GM18858 (cell line): Measurements from ENCODE around the gene SGPP2.
"Not testable (repeated sequence)": the region's sequence is repeated elsewhere in the genome, so short reads cannot be mapped to it uniquely, and the experiment has no call there.

Experiments used
- ATAC-seq: cut with Tn5 transposase; IDR thresholded peaks from one replicate; pipeline ENCODE4 v1.9.1; 2021; ENCODE audit not compliant: unreplicated experiment

Gene SGPP2

DNA sequence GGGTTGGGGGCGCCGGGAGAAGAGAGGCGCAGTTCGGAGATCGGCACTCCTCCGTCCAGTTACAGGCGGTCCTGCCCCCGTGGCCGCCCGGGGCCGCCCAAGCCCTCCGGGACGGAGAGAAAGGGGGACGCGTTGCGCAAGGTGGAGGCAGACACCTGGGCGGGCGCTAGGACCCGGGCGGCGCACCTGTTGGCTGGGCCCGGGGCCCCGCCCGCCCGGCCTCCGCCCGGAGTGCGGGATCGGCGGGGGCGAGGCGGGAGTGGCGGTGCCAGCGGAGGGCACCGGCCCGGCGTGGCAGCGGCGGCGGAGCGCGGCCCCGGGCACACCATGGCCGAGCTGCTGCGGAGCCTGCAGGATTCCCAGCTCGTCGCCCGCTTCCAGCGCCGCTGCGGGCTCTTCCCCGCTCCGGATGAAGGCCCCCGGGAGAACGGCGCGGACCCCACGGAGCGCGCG is at the start of gene SGPP2:
TSS of gene SGPP2 (plus strand) at position 268 of the 453 bp plus-strand sequence. CDS start at position 328, 60 bp downstream.
- peak; percentile 14 for ATAC-seq

- no peak for ATAC-seq
These were observed 48.5 kb upstream of the SGPP2 start for GRCh38 chr2:222375798-222376197.

DNA sequence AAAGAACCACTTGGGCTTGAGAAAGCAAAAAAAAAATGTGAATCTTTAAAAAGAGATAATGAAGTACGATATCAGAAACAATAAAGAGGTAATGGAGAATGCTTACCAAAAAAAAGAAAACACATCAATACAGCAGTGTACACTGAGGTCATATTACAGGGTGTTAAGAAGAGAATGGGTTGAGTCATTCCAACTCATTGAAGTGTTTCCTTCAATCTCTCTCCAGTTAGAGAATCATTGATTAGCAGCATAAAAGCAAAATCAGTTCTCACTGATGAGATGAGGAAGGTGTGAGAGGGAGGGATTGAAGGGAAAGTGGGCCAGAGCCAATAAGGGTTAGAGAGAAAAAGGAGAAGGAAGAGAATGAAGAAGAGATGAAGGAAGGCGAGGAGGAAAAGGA is 43.9 kb upstream of the SGPP2 start:
- no peak for ATAC-seq

GRCh38 chr2:222381566-222381965 is 42.8 kb upstream of the SGPP2 start:
- no peak for ATAC-seq

- no peak for ATAC-seq
These were observed 41.1 kb upstream of the SGPP2 start for GRCh38 chr2:222383255-222383654.

DNA sequence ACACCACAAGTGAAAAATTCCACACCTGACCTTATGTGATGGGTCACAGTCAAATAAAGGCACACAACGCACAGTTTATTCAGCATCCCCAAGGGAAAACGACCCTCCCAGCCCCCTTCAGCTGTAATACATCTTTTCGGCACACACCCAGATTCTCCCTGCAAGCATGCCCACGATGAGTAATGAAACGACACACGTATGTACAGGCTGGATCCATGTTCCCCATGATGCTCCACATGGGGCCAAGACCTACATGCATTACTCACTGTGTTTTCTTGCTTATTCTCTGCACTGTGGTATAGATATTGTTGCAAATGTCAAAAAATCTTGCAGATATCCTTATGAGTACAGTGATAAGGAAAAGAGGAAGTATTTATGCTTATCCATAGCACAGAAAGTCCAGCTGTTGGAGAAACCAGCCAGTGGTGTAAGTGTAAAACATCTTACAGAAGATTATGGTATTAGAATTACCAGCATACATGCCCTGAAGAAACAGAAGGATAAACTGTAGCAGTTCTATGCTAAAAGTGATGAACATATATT is 32.5 kb upstream of the SGPP2 start:
- no peak for ATAC-seq

GRCh38 chr2:222393733-222394267 is 30.5 kb upstream of the SGPP2 start:
- no peak for ATAC-seq

DNA sequence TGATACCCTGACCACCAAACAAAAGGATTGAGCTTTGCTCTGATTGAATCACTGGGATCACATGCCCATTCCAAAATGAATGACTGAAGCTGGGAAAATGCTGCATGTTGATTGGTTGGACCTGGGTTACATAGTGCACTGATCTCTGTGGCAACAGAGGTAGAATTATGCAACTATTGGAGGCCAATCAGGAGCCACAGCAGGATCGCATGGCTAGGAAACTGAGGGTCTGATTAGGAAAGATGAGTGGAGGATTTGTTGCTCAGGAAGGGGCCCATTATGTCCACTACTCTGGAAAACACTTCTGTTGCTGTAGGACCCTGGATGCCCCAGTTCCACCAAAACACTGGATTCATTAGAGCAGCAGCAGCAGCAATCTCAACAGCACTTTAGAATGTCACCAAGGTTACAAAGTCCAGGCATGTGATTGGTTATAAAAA is 25.9 kb upstream of the SGPP2 start:
- ATAC-seq = no peak

DNA sequence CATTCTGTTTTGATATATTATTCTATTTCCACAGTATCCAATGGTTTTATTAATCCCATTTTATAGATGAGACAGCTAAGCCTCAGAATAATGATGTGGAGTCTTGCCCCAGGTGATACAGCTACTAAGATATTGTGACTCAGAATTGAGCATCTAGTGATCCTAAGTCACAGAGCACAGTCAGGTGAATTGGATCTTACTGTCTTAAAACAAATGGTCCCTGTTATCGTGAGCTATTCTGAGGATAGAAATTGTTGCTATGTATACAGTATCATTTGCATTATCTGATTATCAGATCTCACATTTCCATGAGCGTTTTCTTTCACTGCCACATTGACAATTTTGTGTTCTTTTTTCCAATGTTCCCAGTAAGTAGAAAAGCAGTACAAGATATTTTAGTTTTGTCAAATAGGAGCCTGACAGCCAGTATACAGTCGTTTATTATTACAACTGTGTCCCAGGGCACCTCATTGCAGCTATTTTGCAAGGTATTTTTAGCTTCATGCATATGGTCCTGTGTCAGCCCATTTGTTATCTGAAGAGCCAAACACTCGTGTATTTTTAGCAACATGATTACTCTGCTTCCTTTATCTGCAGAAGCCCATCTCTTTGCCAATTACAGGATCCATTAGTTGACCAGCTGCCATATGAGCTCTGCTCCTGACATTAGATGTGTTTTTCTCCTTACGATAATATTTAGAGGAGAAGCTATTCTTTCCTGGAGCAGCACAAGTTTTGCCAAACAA is 25.1 kb upstream of the SGPP2 start:
- ATAC-seq = no peak

DNA sequence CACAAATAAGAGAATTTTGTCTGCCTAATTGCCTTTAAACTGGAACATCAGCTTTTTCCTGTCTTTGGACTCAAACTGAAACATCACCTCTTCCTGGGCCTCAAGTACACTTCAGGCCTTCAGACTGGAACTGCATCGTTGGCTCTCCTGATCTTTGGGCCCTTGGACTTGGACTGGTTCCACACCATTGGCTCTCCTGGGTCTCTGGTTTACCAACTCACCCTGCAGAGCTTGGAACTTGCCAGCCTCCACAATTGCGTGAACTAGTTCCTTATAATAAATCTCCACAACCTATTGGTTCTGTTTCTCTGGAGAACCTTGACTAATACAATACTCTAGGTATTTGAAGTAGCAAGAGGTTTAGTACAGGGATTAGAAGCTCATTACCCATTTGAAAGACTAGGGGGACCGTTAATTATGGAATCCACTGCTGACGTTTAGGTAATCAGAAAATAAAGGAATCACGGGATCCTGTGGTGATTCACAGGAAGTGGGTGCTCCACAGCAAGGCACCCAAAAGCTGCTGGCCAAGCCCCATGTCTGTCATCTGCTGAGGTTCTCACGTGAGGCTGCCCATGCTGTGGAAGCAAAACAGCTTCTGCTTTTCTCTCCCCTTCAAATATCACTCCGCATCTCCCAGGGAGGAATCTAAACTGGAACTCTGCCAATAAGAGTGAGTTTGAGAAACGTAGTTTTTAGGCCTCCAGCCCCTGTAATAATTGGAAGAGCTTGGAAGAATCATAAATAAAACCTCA is 20.0 kb upstream of the SGPP2 start:
- no peak for ATAC-seq

GRCh38 chr2:222408684-222409083 is 15.7 kb upstream of the SGPP2 start:
- no peak for ATAC-seq

- ATAC-seq = no peak
These were observed 13.8 kb upstream of the SGPP2 start for GRCh38 chr2:222410534-222410933.

GRCh38 chr2:222412334-222412733 is 12.0 kb upstream of the SGPP2 start:
- not testable (repeated sequence) for ATAC-seq

DNA sequence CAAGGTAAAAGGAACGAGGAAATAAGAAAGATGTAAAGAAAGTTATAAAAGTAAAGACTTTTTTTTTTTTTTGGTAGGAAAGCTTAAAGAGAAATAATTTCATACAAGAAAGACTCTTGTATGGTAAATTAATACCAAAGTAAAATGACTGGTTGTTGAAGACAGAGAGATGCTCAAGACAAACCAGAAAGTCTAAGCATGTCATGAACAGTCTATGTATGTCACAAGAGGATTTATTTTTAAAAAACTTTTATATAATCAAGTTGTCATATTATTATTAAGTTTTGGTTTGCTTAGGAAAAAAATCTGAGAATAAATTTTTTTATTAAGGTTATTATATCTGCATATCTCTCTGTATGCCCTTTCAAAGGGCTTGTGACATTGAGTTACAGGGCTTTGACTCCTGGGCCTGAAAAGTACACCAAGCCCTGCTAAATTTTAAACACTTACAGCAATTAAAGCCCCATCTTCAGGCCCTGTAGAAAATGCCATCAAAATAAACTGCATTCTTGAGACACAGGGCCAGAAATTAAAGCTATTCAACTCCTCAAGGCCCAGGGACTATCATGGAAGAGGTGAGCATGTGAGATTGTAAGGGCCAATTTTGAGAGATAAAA is 10.9 kb upstream of the SGPP2 start:
- ATAC-seq = no peak

GRCh38 chr2:222418739-222419138 is 5.6 kb upstream of the SGPP2 start:
- ATAC-seq = no peak

- ATAC-seq = no peak
These were observed 3.8 kb upstream of the SGPP2 start for GRCh38 chr2:222420508-222420907.

- no peak for ATAC-seq
These were observed 2.7 kb upstream of the SGPP2 start for GRCh38 chr2:222421626-222422025.

- ATAC-seq = no peak
These were observed 1.2 kb upstream of the SGPP2 start for GRCh38 chr2:222423186-222423585.

GRCh38 chr2:222423632-222424275 is 589 bp upstream of the SGPP2 start:
- ATAC-seq = peak; percentile 23

DNA sequence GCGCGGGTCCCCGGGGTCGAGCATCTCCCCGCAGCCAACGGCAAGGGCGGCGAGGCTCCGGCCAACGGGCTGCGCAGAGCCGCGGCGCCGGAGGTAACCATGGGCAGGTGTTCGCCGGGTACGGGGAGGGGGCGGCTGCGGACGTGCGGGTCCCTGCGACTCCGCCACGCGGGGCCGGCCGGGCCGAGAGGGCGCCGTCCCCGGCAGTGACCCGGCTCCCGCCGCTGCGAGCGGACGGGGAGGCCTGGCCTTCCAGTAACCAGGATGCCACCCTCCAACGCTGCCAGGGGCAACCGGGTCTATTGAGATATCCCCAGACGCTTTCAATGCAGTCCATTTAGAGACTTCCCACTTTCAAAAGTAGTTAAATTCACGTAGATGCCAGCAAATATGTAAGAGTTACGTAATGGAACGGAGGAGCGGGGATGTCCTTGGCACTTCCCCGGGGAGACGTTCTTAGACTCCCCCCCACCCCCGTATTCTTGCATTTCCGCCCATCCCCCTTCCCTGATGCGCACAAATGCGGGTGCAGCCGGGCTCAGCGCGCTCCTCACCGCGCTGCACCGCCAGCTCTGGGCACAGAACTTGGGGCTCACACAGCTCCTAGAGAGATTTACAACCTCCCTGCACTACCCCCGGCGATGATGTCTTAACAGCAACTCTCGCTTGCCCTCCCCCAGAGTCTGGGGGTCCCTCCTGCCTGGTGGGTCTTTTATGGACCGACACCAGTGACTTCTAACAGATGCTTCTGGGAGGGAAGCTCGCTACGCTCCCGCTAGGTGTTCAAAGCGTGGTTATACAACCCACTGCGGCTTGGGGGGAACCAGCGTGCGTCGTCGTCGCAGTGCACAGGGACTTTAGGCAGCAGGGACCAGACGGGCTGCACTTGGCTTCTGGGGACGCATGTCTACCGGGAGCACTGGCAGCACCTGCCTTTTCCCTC is 657 bp downstream of the SGPP2 start:
- ATAC-seq = peak; percentile 8
